A673 (cell line): ENCODE results near the gene S100A14. TPM values are rescaled to one million over a fixed set of nuclear protein-coding genes. Genes with fewer than 3 reads are reported as not detected.
"Not testable (repeated sequence)": the region's sequence is repeated elsewhere in the genome, so short reads cannot be mapped to it uniquely, and the experiment has no call there.

Experiments
- BruUV-seq: library from RNA; stranded (reverse); fragments of 400-500 nt; replicated peaks from 2 replicates; lab custom pipeline; 2021; lab: Mats Ljungman, UMichigan
- CTCF ChIA-PET: fragments of 300-600 bp; sonication (Branson Sonifier 250); formaldehyde crosslinking; loops from one replicate; lab custom pipeline; 2022; ENCODE audit warnings: antibody characterized with exemption; lab: Charles Lee
- POLR2A ChIA-PET: fragments of 300-600 bp; sonication (Branson Sonifier 250); formaldehyde crosslinking; loops from one replicate; lab custom pipeline; 2022; ENCODE audit warnings: antibody characterized with exemption; ENCODE audit not compliant: low non-redundant PET; lab: Charles Lee
- DNase-seq: peaks from one replicate; pipeline ENCODE4 v3.0.0-alpha.2; 2015; ENCODE audit warnings: low spot score
- H3K27ac ChIP-seq: fragments of 200-600 bp; sonication (generic); 2 replicates; pipeline ENCODE4 v1.5.1; 2016; ENCODE audit warnings: mixed run types, low read depth, mild to moderate bottlenecking, mixed read lengths, antibody characterized with exemption, low read length; ENCODE audit not compliant: poor library complexity, severe bottlenecking
- H3K27me3 ChIP-seq: fragments of 200-600 bp; sonication (generic); replicated peaks from 2 replicates; pipeline ENCODE4 v1.6.1; 2017; ENCODE audit warnings: mixed run types, low read depth, mild to moderate bottlenecking, mixed read lengths, antibody characterized with exemption, low read length; ENCODE audit not compliant: insufficient read depth, poor library complexity
- H3K36me3 ChIP-seq: fragments of 200-600 bp; sonication (generic); 2 replicates; pipeline ENCODE4 v1.6.1; 2016; ENCODE audit warnings: mixed run types, mild to moderate bottlenecking, mixed read lengths, antibody characterized with exemption, low read length; ENCODE audit not compliant: insufficient read depth, poor library complexity, severe bottlenecking
- H3K4me1 ChIP-seq: fragments of 200-600 bp; sonication (generic); 2 replicates; pipeline ENCODE4 v1.6.1; 2017; ENCODE audit warnings: mixed run types, mild to moderate bottlenecking, mixed read lengths, antibody characterized with exemption, low read length; ENCODE audit not compliant: insufficient read depth, poor library complexity, severe bottlenecking
- H3K4me3 ChIP-seq: fragments of 200-600 bp; sonication (generic); 2 replicates; pipeline ENCODE4 v1.5.1; 2016; ENCODE audit warnings: low read depth, mixed run types, mild to moderate bottlenecking, mixed read lengths, low read length; ENCODE audit not compliant: poor library complexity, severe bottlenecking
- H3K9me3 ChIP-seq: fragments of 200-600 bp; sonication (generic); 2 replicates; pipeline ENCODE4 v1.6.1; 2016; ENCODE audit warnings: mixed run types, low read depth, mild to moderate bottlenecking, mixed read lengths, antibody characterized with exemption, low read length; ENCODE audit not compliant: poor library complexity, severe bottlenecking
- EZH2 ChIP-seq: fragments of 200-600 bp; sonication (generic); IDR thresholded peaks from 2 replicates; pipeline ENCODE4 v1.6.1; 2017; ENCODE audit warnings: borderline replicate concordance, low read depth, mild to moderate bottlenecking, mixed read lengths, antibody characterized with exemption, low read length; ENCODE audit not compliant: poor library complexity, severe bottlenecking
- intact Hi-C: fragments of 100-400 bp; cut with micrococcal nuclease; formaldehyde crosslinking; loops from one replicate; pipeline ENCODE4 v1.10.0; 2022; ENCODE audit not compliant: unreplicated experiment
- total RNA-seq: library from RNA; stranded (reverse); gene quantifications from 2 replicates; pipeline ENCODE4 v1.2.3, GENCODE V29; 2021
- TF ChIP-seq, protein P1 (sequence below): fragments of 300-800, 200-600 bp; sonication (generic); conservative IDR thresholded peaks from 2 replicates; pipeline ENCODE4 v1.5.1; 2017; ENCODE audit warnings: low read depth, mild to moderate bottlenecking, antibody characterized with exemption, low read length, moderate library complexity, mixed read lengths

Gene S100A14
- total RNA-seq, 1 experiment from 2014 or later, result not detected

- no peak for DNase-seq
- intact Hi-C loops, result no loop called here
- H3K9me3 ChIP-seq, result no peaks in the 10 kb centered on the region
- H3K27me3 ChIP-seq, result no peaks in the 10 kb centered on the region
- H3K27ac ChIP-seq, result no peak overlapping the region
- ChIA-PET POLR2A (no interaction called here), CTCF (no interaction called here)
- no peak overlapping the region for H3K4me3 ChIP-seq
- no peaks in the 10 kb centered on the region for H3K4me1 ChIP-seq
- no peaks in the 10 kb centered on the region for H3K36me3 ChIP-seq
- no peak for TF ChIP-seq EZH2
- TF ChIP-seq, protein P1, sequence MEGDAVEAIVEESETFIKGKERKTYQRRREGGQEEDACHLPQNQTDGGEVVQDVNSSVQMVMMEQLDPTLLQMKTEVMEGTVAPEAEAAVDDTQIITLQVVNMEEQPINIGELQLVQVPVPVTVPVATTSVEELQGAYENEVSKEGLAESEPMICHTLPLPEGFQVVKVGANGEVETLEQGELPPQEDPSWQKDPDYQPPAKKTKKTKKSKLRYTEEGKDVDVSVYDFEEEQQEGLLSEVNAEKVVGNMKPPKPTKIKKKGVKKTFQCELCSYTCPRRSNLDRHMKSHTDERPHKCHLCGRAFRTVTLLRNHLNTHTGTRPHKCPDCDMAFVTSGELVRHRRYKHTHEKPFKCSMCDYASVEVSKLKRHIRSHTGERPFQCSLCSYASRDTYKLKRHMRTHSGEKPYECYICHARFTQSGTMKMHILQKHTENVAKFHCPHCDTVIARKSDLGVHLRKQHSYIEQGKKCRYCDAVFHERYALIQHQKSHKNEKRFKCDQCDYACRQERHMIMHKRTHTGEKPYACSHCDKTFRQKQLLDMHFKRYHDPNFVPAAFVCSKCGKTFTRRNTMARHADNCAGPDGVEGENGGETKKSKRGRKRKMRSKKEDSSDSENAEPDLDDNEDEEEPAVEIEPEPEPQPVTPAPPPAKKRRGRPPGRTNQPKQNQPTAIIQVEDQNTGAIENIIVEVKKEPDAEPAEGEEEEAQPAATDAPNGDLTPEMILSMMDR, result no peak
- BruUV-seq, result no TSS peak
Measured at GRCh38 chr1:153577138-153577537, 39.0 kb downstream of the S100A14 start.

DNA sequence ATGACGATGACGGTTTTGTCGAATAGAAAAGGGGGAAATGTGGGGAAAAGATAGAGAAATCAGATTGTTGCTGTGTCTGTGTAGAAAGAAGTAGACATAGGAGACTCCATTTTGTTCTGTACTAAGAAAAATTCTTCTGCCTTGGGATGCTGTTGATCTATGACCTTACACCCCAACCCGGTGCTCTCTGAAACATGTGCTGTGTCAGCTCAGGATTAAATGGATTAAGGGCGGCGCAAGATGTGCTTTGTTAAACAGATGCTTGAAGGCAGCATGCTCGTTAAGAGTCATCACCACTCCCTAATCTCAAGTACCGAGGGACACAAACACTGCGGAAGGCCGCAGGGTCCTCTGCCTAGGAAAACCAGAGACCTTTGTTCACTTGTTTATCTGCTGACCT lies 40.6 kb downstream of the S100A14 start:
- CTCF ChIA-PET, POLR2A ChIA-PET: not testable (repeated sequence)

DNA sequence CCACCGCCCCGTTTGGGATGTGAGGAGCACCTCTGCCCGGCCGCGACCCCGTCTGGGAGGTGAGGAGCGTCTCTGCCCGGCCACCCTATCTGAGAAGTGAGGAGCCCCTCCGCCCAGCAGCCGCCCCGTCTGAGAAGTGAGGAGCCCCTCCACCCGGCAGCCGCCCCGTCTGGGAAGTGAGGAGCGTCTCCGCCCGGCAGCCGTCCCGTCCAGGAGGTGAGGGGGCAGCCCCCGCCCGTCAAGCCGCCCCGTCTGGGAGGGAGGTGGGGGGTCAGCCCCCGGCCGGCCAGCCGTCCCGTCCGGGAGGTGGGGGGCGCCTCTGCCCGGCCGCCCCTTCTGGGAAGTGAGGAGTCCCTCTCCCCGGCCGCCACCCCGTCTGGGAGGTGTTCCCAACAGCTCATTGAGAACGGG lies 41.0 kb downstream of the S100A14 start:
- intact Hi-C loops, H3K9me3 ChIP-seq, H3K4me3 ChIP-seq, H3K4me1 ChIP-seq, CTCF ChIA-PET, POLR2A ChIA-PET, H3K27me3 ChIP-seq, H3K36me3 ChIP-seq, H3K27ac ChIP-seq, DNase-seq, BruUV-seq: not testable (repeated sequence)

More for the DNA sequence above, 40.6 kb downstream of the S100A14 start:
- H3K27ac ChIP-seq, BruUV-seq, H3K4me3 ChIP-seq, DNase-seq, H3K36me3 ChIP-seq, H3K9me3 ChIP-seq, H3K27me3 ChIP-seq, intact Hi-C loops, H3K4me1 ChIP-seq: not testable (repeated sequence)

- Histone ChIP-seq H3K9me3 (no peaks in the 10 kb centered on the region), H3K36me3 (no peaks in the 10 kb centered on the region), H3K27me3 (no peaks in the 10 kb centered on the region), H3K4me3 (no peak overlapping the region), H3K27ac (no peak overlapping the region), H3K4me1 (peaks cover 1% of the 10 kb centered on the region)
- TF ChIP-seq EZH2, result no peak
- TF ChIP-seq, protein P1, result no peak
- CTCF ChIA-PET, result interaction anchor here (1.0 kb wide), 1 partner anchor 44 kb away, joined by 3 read pairs; no protein-coding TSS in a partner anchor
- BruUV-seq, result no TSS peak
- no peak for DNase-seq
- POLR2A ChIA-PET, result no interaction called here
- intact Hi-C loops, result no loop called here
Measured at GRCh38 chr1:153573351-153573750, 42.8 kb downstream of the S100A14 start.
